Stimulated activated CD8-positive, alpha-beta memory T cell treated with anti-CD3 and anti-CD28 coated beads, Interleukin-2, amount 100 ng/mL, for 1 hour (primary cell): ENCODE data around the gene CHRM4.
"Not testable (repeated sequence)": the region's sequence is repeated elsewhere in the genome, so short reads cannot be mapped to it uniquely, and the experiment has no call there.

Experiments used
- DNase-seq, 2 donors: peaks; one replicate each; pipeline ENCODE4 v3.0.0-alpha.2; 2020; ENCODE audit warnings: low read depth in 2 of 2

Gene CHRM4

GRCh38 chr11:46381819-46382645 is 9.5 kb downstream of the CHRM4 start:
- no peak for DNase-seq

GRCh38 chr11:46381048-46381818 is 10.3 kb downstream of the CHRM4 start, which contains the start of gene MDK:
TSS of gene MDK (plus strand) at chr11:46381669. CDS start at chr11:46382058, 389 bp downstream.
- no peak for DNase-seq

DNA sequence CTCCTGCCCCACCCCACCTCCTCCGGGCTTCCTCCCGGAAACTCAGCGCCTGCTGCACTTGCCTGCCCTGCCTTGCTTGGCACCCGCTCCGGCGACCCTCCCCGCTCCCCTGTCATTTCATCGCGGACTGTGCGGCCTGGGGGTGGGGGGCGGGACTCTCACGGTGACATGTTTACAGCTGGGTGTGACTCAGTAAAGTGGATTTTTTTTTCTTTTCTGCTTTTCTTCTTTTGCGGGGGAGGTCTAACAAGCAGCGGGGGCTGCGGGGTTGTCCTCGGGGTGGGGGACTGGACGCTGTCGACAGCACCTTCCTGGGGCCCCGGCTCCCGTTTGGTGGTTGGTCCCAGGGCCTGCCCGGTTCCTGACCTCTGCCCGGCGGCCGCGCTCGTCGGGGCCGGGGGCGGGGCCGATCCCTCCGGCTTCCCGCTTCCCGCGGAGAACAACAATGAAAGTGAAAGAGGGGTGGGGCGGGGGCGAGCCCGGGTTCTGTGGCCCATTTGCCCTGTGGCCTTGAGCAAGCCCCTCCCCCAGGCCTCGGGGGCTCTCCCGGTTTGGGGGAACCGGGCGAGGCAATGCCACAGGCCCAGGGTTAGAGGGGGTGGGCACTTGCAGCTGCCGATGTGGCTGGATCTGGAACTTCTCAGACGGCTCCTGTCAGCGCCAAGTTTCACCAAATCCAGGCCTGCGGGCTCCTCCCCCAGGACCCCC is 11.1 kb downstream of the CHRM4 start:
- no peak for DNase-seq

GRCh38 chr11:46379482-46380293 is 11.9 kb downstream of the CHRM4 start:
- DNase-seq, result not testable (repeated sequence)

DNA sequence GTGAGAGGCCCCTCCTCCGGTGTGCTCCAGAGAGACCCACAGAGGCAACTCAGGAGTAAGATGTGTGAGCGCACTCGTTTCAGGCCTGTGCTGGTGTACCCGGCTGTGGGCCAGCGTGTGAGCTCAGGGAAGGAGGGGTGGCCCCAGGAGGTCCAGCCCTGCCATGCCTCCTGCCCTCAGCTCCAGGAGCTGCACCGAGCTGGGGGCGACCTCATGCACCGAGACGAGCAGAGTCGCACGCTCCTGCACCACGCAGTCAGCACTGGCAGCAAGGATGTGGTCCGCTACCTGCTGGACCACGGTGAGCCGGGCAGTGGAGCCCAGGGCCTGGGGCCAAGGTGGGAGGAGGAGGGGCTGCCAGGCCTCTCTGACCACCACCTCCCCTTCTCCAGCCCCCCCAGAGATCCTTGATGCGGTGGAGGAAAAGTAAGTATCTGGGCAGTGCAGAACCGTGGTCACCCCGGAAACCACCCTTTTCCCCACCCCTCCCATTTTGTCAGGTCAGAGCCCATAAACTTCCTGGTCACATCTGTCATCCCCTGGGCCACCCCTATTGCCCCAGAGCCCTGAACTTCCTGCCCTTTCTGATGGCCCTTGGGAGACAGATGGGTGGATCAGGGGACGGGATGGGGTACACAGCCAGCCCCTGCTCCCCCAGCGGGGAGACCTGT is 12.6 kb downstream of the CHRM4 start:
- DNase-seq, result no peak

DNA sequence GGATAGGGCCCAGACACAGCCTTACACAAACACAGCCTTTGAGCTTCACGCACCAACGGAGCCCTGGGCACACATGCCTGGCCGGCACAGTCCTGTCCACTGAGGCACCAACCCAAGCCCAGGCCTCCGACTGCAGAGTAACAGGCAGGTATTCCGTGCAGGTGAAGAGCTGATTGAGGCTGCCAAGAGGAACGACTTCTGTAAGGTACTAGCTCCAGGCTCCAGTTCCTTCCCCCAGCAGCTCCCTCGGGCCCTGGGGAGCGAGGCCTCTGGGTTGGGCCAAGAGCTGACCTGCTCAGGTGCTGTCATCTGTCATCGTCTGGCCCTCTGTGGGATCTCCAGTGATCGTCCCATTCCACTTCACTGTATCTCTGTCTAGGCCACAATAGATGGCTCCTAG is 13.3 kb downstream of the CHRM4 start:
- DNase-seq, result no peak

DNA sequence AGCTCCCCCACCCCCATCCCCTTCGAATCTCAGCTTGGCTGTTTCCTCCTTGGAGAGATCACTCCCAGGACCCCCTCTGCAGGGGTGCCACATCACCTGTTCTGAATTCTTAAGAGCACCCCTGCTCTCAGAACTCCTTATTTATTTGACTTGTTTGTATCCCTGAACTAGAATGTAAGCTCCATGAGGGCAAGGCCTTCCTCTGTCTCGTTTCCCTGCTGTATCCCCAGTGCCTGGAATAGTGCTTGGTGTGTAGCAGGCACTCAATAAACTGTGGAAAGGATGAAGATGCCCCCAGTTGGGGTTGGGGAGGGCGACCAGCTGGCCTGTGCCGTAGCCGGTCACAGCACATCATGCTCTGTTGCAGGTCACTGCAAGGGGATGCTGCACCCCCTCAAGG is 13.7 kb downstream of the CHRM4 start:
- DNase-seq, result no peak

GRCh38 chr11:46377290-46377689 is 14.3 kb downstream of the CHRM4 start:
- DNase-seq, result no peak

GRCh38 chr11:46376258-46377050 is 15.1 kb downstream of the CHRM4 start:
- DNase-seq, result no peak

- no peak for DNase-seq
Observed at GRCh38 chr11:46375392-46376101, 16.0 kb downstream of the CHRM4 start.

DNA sequence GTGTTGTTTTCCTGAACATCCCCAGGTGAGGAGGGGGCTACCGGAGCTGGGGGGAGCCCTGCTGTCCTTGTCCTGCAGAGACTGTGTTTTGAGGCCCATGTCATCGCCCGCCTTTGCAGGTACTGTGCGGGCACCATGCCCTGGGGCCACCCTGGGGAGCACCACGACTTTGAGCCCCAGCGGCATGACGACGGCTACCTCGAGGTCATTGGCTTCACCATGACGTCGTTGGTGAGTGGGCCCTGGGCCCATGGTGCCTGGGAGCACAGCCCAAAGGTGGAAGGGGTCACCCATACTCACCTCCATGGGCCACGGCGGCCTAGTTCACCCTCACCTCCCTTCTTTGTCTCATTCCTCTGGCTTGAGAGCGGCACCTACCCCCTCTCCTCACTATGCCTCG is 16.8 kb downstream of the CHRM4 start:
- no peak for DNase-seq

- DNase-seq, result no peak
Observed at GRCh38 chr11:46373787-46374740, 17.5 kb downstream of the CHRM4 start.

- not testable (repeated sequence) for DNase-seq
Observed at GRCh38 chr11:46372501-46372900, 19.1 kb downstream of the CHRM4 start.

DNA sequence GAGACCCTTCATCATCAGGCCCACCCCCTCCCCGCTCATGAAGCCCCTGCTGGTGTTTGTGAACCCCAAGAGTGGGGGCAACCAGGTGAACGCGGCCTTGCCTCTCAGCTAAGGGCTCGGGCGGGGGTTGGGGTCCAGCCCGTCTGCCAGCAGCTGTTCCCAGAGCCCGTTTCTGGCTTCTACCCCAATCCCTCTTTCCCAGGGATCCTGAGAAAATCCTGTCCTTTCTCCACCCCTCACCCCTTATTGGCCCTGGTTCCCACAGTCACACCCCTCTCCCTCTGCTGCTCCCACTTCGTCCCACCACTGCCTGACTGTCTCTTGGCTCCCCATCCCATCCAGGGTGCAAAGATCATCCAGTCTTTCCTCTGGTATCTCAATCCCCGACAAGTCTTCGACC is 19.5 kb downstream of the CHRM4 start:
- no peak for DNase-seq

DNA sequence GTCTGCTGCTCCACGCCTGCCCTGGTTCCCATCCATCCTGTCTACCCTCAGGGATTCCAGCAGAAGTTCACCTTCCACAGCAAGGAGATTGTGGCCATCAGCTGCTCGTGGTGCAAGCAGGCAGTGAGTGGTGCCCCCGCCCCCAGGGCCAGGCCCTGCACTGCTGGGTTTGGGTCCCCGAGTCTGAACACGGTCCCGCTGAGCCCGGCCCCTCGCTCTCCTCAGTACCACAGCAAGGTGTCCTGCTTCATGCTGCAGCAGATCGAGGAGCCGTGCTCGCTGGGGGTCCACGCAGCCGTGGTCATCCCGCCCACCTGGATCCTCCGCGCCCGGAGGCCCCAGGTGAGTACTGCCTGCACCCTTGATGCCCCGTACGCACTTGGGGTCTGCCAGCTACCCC is 20.3 kb downstream of the CHRM4 start:
- DNase-seq, result not testable (repeated sequence)

GRCh38 chr11:46370253-46370652 is 21.3 kb downstream of the CHRM4 start:
- DNase-seq, result no peak

GRCh38 chr11:46369458-46370152 is 22.0 kb downstream of the CHRM4 start:
- DNase-seq, result no peak

DNA sequence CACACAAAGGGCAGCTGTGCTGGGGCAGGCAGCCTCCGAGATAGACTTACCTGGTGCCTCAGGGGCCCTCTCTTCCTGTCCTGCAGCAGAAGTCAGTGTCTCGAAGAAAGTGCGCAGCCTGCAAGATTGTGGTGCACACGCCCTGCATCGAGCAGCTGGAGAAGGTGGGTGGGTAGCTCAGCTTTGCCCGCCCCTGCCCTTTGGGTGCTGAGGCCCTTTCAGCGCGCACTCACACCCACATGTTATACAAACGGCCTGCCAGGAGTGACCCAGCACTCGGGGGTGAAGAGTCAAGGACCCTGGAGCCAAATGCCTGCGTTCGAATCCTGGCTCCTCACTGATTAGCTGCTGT is 23.7 kb downstream of the CHRM4 start:
- DNase-seq, result no peak
